Loucy (cell line): ENCODE data around the gene DNM3.

Experiments used
- EZH2phosphoT487 ChIP-seq: fragments of 200-600 bp; IDR thresholded peaks from 2 replicates; pipeline ENCODE4 v1.6.1; 2018; ENCODE audit warnings: antibody characterized with exemption, mild to moderate bottlenecking, moderate library complexity, borderline replicate concordance
- TF ChIP-seq, protein P1 (sequence below): fragments of 200-600 bp; sonication (generic); conservative IDR thresholded peaks from 2 replicates; pipeline ENCODE4 v1.5.1; 2014; ENCODE audit warnings: mild to moderate bottlenecking, antibody characterized with exemption, low read length

- TF ChIP-seq, protein P1, sequence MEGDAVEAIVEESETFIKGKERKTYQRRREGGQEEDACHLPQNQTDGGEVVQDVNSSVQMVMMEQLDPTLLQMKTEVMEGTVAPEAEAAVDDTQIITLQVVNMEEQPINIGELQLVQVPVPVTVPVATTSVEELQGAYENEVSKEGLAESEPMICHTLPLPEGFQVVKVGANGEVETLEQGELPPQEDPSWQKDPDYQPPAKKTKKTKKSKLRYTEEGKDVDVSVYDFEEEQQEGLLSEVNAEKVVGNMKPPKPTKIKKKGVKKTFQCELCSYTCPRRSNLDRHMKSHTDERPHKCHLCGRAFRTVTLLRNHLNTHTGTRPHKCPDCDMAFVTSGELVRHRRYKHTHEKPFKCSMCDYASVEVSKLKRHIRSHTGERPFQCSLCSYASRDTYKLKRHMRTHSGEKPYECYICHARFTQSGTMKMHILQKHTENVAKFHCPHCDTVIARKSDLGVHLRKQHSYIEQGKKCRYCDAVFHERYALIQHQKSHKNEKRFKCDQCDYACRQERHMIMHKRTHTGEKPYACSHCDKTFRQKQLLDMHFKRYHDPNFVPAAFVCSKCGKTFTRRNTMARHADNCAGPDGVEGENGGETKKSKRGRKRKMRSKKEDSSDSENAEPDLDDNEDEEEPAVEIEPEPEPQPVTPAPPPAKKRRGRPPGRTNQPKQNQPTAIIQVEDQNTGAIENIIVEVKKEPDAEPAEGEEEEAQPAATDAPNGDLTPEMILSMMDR, result no peak
- no peak for TF ChIP-seq EZH2phosphoT487
These were observed 30.6 kb downstream of the DNM3 start for GRCh38 chr1:171871848-171872247.
